Smooth muscle cell (in vitro differentiated cells): ENCODE measurements around the gene RECQL5. TPM values are rescaled to one million over a fixed set of nuclear protein-coding genes. Genes with fewer than 3 reads are reported as not detected.

Source experiments
- DNase-seq: peaks from one replicate; lab custom pipeline; 2025; ENCODE audit not compliant: unreplicated experiment; lab: John Stamatoyannopoulos, UW
- H2AFZ ChIP-seq: fragments of 200-600 bp; sonication (generic); 2 replicates; pipeline ENCODE4 v1.6.0; 2016; ENCODE audit warnings: antibody characterized with exemption, low read depth, mild to moderate bottlenecking
- H3F3A ChIP-seq: fragments of 200-600 bp; sonication (generic); 2 replicates; pipeline ENCODE4 v1.6.0; 2017; ENCODE audit warnings: antibody characterized with exemption, low read depth
- H3K27ac ChIP-seq: fragments of 200-600 bp; sonication (generic); 2 replicates; pipeline ENCODE4 v1.5.1; 2016; ENCODE audit warnings: low read depth, mild to moderate bottlenecking
- H3K27me3 ChIP-seq: fragments of 200-600 bp; sonication (generic); 2 replicates; pipeline ENCODE4 v1.6.1; 2016; ENCODE audit warnings: low read depth, mild to moderate bottlenecking
- H3K36me3 ChIP-seq: fragments of 200-600 bp; sonication (generic); 2 replicates; pipeline ENCODE4 v1.5.1; 2016; ENCODE audit warnings: low read depth
- H3K4me1 ChIP-seq: fragments of 200-600 bp; sonication (generic); 2 replicates; pipeline ENCODE4 v1.5.1; 2016; ENCODE audit warnings: low read depth
- H3K4me2 ChIP-seq: fragments of 200-600 bp; sonication (generic); 2 replicates; pipeline ENCODE4 v1.6.0; 2016; ENCODE audit warnings: mild to moderate bottlenecking
- H3K4me3 ChIP-seq: fragments of 200-600 bp; sonication (generic); 2 replicates; pipeline ENCODE4 v1.5.1; 2016; ENCODE audit warnings: mild to moderate bottlenecking
- H3K79me2 ChIP-seq: fragments of 200-600 bp; sonication (generic); 2 replicates; pipeline ENCODE4 v1.6.0; 2016; ENCODE audit warnings: low read depth, mild to moderate bottlenecking
- H3K9ac ChIP-seq: fragments of 200-600 bp; sonication (generic); 2 replicates; pipeline ENCODE4 v1.6.0; 2016; ENCODE audit warnings: low read depth
- H3K9me3 ChIP-seq: fragments of 200-600 bp; sonication (generic); replicated peaks from 2 replicates; pipeline ENCODE4 v1.5.1; 2016; ENCODE audit warnings: low read depth
- H4K20me1 ChIP-seq: fragments of 200-600 bp; sonication (generic); 2 replicates; pipeline ENCODE4 v1.6.0; 2016; ENCODE audit warnings: low read depth
- CTCF ChIP-seq: fragments of 200-600 bp; sonication (generic); IDR thresholded peaks from 2 replicates; pipeline ENCODE4 v1.5.1; 2017; ENCODE audit warnings: borderline replicate concordance, mild to moderate bottlenecking, antibody characterized with exemption; ENCODE audit not compliant: insufficient read depth, poor library complexity, severe bottlenecking
- WGBS: methylation state at CpG from one replicate; pipeline ENCODE4 v1.1.7; 2016; ENCODE audit warnings: low lambda C conversion rate; 5-methylcytosine and 5-hydroxymethylcytosine counted together
- polyA plus RNA-seq: library from polyadenylated mRNA; unstranded; fragments of >200 nt; fragmentation: Nextera tagmentation; extraction: Ambion mirVana; gene quantifications from 2 replicates; pipeline ENCODE4 v1.2.1, GENCODE V29; 2016
- total RNA-seq: library from RNA; depleted of rRNA; stranded (reverse); fragments of >200 nt; gene quantifications from 2 replicates; pipeline ENCODE4 v1.2.3, GENCODE V29; 2014

The RECQL5 gene
- total and polyA plus RNA-seq, 2 experiments from 2014 or later: 15.7 to 38.2 TPM

GRCh38 chr17:75684924-75685323, 18.0 kb upstream of the RECQL5 start:
- H4K20me1 ChIP-seq: peaks cover 87% of the 10 kb centered on the region
- H3K27me3 ChIP-seq: no peaks in the 10 kb centered on the region
- H3K79me2 ChIP-seq: peaks cover 45% of the 10 kb centered on the region
- no peak overlapping the region for H2AFZ ChIP-seq
- no peak for TF ChIP-seq CTCF
- peak overlapping the region; percentile 65 for H3K9ac ChIP-seq
- 71% methylated on average over 7 of the region's 7 CpGs for WGBS
- H3K36me3 ChIP-seq: no peaks in the 10 kb centered on the region
- no peaks in the 10 kb centered on the region for H3K9me3 ChIP-seq
- no peak for DNase-seq
- H3K4me3 ChIP-seq: no peak overlapping the region
- peak overlapping the region; percentile 83 for H3K27ac ChIP-seq
- no peak overlapping the region for H3K4me2 ChIP-seq
- H3F3A ChIP-seq: peaks cover 17% of the 10 kb centered on the region
- peaks cover 15% of the 10 kb centered on the region for H3K4me1 ChIP-seq

- H3K9ac ChIP-seq: peak overlapping the region; percentile 50
- H3K27me3 ChIP-seq: no peaks in the 10 kb centered on the region
- peaks cover 15% of the 10 kb centered on the region for H3K4me1 ChIP-seq
- H2AFZ ChIP-seq: no peak overlapping the region
- peak overlapping the region; percentile 83 for H3K27ac ChIP-seq
- H3F3A ChIP-seq: peaks cover 19% of the 10 kb centered on the region
- H4K20me1 ChIP-seq: peaks cover 87% of the 10 kb centered on the region
- no peaks in the 10 kb centered on the region for H3K36me3 ChIP-seq
- 87% methylated on average over 5 of the region's 5 CpGs for WGBS
- H3K4me2 ChIP-seq: peak overlapping the region; percentile 21
- TF ChIP-seq CTCF: no peak
- H3K4me3 ChIP-seq: no peak overlapping the region
- no peaks in the 10 kb centered on the region for H3K9me3 ChIP-seq
- H3K79me2 ChIP-seq: peaks cover 39% of the 10 kb centered on the region
- no peak for DNase-seq
Observed at GRCh38 chr17:75684249-75684648, 17.3 kb upstream of the RECQL5 start.

DNA sequence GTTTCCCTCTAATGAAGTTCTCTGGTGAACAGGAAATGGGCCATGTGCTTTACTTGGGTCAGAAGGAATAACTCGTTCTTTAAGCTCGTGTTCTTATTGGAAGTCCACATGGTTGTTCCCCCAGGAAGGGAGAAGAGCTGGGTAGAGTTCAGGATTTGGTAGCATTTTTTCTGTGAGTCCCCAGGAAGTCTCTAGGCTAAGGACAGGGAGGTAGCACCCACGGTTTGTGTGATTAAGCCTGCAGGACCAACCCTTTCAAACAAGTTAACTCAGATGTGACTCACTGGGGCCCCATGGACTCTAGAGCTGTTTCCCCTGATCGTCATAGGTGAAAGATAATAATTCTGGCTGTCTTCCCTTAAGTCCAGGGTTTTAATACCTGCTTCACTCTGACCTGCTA, 16.6 kb upstream of the RECQL5 start:
- H3K4me3 ChIP-seq: no peak overlapping the region
- no peak for DNase-seq
- no peak for TF ChIP-seq CTCF
- no peaks in the 10 kb centered on the region for H3K36me3 ChIP-seq
- peaks cover 38% of the 10 kb centered on the region for H3K79me2 ChIP-seq
- peak overlapping the region; percentile 61 for H3K4me2 ChIP-seq
- H3K9me3 ChIP-seq: no peaks in the 10 kb centered on the region
- peaks cover 12% of the 10 kb centered on the region for H3K4me1 ChIP-seq
- H3K9ac ChIP-seq: no peak overlapping the region
- peak overlapping the region; percentile 83 for H3K27ac ChIP-seq
- peaks cover 88% of the 10 kb centered on the region for H4K20me1 ChIP-seq
- 51% methylated on average over 4 of the region's 4 CpGs for WGBS
- H3K27me3 ChIP-seq: no peaks in the 10 kb centered on the region
- no peak overlapping the region for H2AFZ ChIP-seq
- H3F3A ChIP-seq: peaks cover 19% of the 10 kb centered on the region

- H3K27ac ChIP-seq: peak overlapping the region; percentile 81
Observed at GRCh38 chr17:75681289-75681688, 14.3 kb upstream of the RECQL5 start.

More at GRCh38 chr17:75681289-75681688, 14.3 kb upstream of the RECQL5 start:
- Histone ChIP-seq H4K20me1 (peaks cover 82% of the 10 kb centered on the region), H3K4me1 (no peaks in the 10 kb centered on the region), H3F3A (peaks cover 19% of the 10 kb centered on the region), H3K4me3 (no peak overlapping the region), H2AFZ (no peak overlapping the region), H3K79me2 (peaks cover 45% of the 10 kb centered on the region), H3K27me3 (no peaks in the 10 kb centered on the region), H3K4me2 (peak overlapping the region; percentile 24), H3K9me3 (no peaks in the 10 kb centered on the region), H3K36me3 (no peaks in the 10 kb centered on the region), H3K9ac (no peak overlapping the region)
- WGBS: 16% methylated on average over 3 of the region's 3 CpGs
- no peak for TF ChIP-seq CTCF
- no peak for DNase-seq
